ENCODE data around the gene NMT2.

DNA sequence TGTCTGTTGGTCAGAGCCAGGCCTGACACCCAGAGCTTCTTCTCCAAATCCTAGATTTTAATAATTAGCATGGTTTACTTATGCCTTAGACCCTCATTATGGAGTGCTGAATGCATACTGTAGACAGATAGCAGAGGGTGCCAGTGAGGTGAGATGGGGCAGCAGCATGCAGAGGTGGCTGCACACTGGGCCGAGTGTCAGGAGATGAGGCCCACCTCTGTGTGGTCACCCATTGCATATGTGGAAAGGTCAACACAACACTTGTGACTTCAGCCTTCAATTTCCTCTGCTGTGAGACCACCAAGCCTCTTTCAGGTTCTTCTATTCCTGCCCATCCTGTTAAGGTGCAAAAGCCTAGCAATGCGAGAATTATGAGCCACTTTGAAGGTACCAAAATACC, 39.7 kb upstream of the NMT2 start:
- TF ChIP-seq EP300 (IDR thresholded peaks at IDR 0.05) = no peak
- TF ChIP-seq, protein P1, sequence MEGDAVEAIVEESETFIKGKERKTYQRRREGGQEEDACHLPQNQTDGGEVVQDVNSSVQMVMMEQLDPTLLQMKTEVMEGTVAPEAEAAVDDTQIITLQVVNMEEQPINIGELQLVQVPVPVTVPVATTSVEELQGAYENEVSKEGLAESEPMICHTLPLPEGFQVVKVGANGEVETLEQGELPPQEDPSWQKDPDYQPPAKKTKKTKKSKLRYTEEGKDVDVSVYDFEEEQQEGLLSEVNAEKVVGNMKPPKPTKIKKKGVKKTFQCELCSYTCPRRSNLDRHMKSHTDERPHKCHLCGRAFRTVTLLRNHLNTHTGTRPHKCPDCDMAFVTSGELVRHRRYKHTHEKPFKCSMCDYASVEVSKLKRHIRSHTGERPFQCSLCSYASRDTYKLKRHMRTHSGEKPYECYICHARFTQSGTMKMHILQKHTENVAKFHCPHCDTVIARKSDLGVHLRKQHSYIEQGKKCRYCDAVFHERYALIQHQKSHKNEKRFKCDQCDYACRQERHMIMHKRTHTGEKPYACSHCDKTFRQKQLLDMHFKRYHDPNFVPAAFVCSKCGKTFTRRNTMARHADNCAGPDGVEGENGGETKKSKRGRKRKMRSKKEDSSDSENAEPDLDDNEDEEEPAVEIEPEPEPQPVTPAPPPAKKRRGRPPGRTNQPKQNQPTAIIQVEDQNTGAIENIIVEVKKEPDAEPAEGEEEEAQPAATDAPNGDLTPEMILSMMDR (IDR thresholded peaks at IDR 0.05) = no peak
- no peak for TF ChIP-seq USF2 (IDR thresholded peaks at IDR 0.05)
- no peak for TF ChIP-seq MYC (IDR thresholded peaks at IDR 0.05; ENCODE audit: borderline replicate concordance, low read length)
- TF ChIP-seq POLR2A (IDR thresholded peaks at IDR 0.05; ENCODE audit: low read length) = no peak
